Measurements from ENCODE around the gene PLN.

DNA sequence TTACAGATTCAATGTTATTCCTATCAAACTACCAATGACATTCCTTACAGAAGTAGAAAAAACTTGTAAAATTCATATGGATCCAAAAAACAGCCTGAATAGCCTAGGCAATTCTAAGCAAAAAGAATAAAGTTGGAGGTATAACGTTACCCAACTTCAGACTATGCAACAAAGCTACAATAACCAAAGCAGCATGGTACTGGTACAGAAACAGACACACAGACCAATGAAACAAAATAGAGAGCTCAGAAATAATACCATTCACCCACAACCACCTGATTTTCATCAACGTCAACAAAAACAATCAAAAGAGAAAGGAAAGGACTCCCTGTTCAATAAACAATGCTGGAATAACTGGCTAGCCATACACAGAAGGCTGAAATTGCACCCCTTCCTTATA lies 17.2 kb upstream of the PLN start:
- TF ChIP-seq CTCF (IDR thresholded peaks at IDR 0.05), result no peak
- no peak for TF ChIP-seq EP300 (IDR thresholded peaks at IDR 0.05)
- no peak for TF ChIP-seq POLR2A (IDR thresholded peaks at IDR 0.05)

Measured in ovary (tissue), 3 donors.